RWPE1 (cell line): Measurements from ENCODE around the gene TNFRSF1A.

Experiments
- CTCF ChIA-PET: fragments of 350-600 bp; sonication (Branson Sonifier 250); formaldehyde crosslinking; extraction: SDS; loops from one replicate; lab custom pipeline; 2021; lab: Yijun Ruan, JAX
- POLR2A ChIA-PET: fragments of 400-600 bp; formaldehyde crosslinking; extraction: SDS; loops from one replicate; lab custom pipeline; 2020; ENCODE audit warnings: antibody characterized with exemption; ENCODE audit not compliant: low non-redundant PET; lab: Yijun Ruan, JAX
- DNase-seq: peaks from one replicate; pipeline ENCODE4 v3.0.0; 2012; ENCODE audit warnings: low spot score
- H3K27ac ChIP-seq: fragments of 450-650 bp; 2 replicates; pipeline ENCODE4 v1.5.1; 2017
- CTCF ChIP-seq: fragments of 450-650 bp; conservative IDR thresholded peaks from 2 replicates; pipeline ENCODE4 v1.5.1; 2017; ENCODE audit warnings: low read depth, mild to moderate bottlenecking

The TNFRSF1A gene

GRCh38 chr12:6279256-6279628 is 62.6 kb downstream of the TNFRSF1A start:
- CTCF ChIA-PET: interaction anchor here (0.5 to 3.4 kb wide), 14 partner anchors 50 to 291 kb away, joined by 3 to 28 read pairs (median 4); partner anchors contain the start of gene CD9
- POLR2A ChIA-PET: interaction anchor here (1.2 to 2.1 kb wide), 2 partner anchors 78 to 91 kb away, joined by 3 to 11 read pairs; no protein-coding TSS in a partner anchor

More at GRCh38 chr12:6279256-6279628, 62.6 kb downstream of the TNFRSF1A start:
- DNase-seq: no peak
- peak overlapping the region; percentile 87 for H3K27ac ChIP-seq
- no peak for TF ChIP-seq CTCF
